K562 (cell line): ENCODE measurements around the gene LPAR6. TPM values are rescaled to one million over a fixed set of nuclear protein-coding genes. Genes with fewer than 3 reads are reported as not detected.

Source experiments
- ATAC-seq: fragments of 200-7000 bp; cut with Tn5 transposase; 3 replicates; pipeline ENCODE4 v1.9.1; 2020; ENCODE audit warnings: moderate library complexity
- BruUV-seq: library from RNA; stranded (reverse); fragments of 400-500 nt; replicated peaks from 2 replicates; lab custom pipeline; 2021; lab: Mats Ljungman, UMichigan
- CTCF ChIA-PET: fragments of 300-600 bp; formaldehyde crosslinking; extraction: SDS; loops from one replicate; lab custom pipeline; 2021; ENCODE audit warnings: low intra/inter-chr PET ratio; lab: Yijun Ruan, JAX
- POLR2A ChIA-PET: fragments of 300-600, 350-650 bp; sonication (Branson Sonifier 250); formaldehyde crosslinking; extraction: SDS; loops from one replicate; lab custom pipeline; 2021; ENCODE audit warnings: antibody characterized with exemption, inconsistent platforms; lab: Yijun Ruan, JAX
- DNase-seq, 4 experiments: peaks; one replicate each; pipeline versions ENCODE4 v3.0.0 to v3.0.0-alpha.2; 2011 to 2018; ENCODE audit warnings: low spot score in 3 of 4, mixed read lengths in 3 of 4; ENCODE audit errors: extremely low read depth in 1 of 4
- FAIRE-seq: peaks from 2 replicates; lab custom pipeline; 2011; peaks lifted over from hg19 to GRCh38; lab: Jason Lieb, UNC
- H2AFZ ChIP-seq: 2 replicates; pipeline ENCODE4 v1.6.0; 2011; ENCODE audit warnings: low read depth, low read length, control low read depth, inconsistent platforms
- H3K27ac ChIP-seq: fragments of 200-600 bp; 3 replicates; pipeline ENCODE4 v1.8.0; 2011; ENCODE audit warnings: low read depth, mild to moderate bottlenecking, control low read depth, inconsistent platforms, low read length, moderate library complexity, mixed read lengths; ENCODE audit errors: extremely low read depth
- H3K27me3 ChIP-seq, 2 experiments: fragments of 300-600 bp in 1 of 2; 2 replicates in 1 of 2; 3 replicates in 1 of 2; pipeline versions ENCODE4 v1.6.0 to v1.8.0; 2011; ENCODE audit warnings: inconsistent platforms in 2 of 2, low read length in 2 of 2, mild to moderate bottlenecking in 1 of 2, mixed read lengths in 1 of 2, moderate library complexity in 1 of 2; ENCODE audit not compliant: control insufficient read depth in 2 of 2, insufficient read depth in 2 of 2
- H3K36me3 ChIP-seq: fragments of 300-600 bp; 3 replicates; pipeline ENCODE4 v1.8.0; 2011; ENCODE audit warnings: mild to moderate bottlenecking, low read length, inconsistent platforms; ENCODE audit not compliant: control insufficient read depth, insufficient read depth
- H3K4me1 ChIP-seq, 2 experiments: fragments of 200-600 bp in 1 of 2; replicated peaks in 1 of 2; 2 replicates in 1 of 2; 3 replicates in 1 of 2; pipeline versions ENCODE4 v1.5.1 to v1.8.0; 2011; ENCODE audit warnings: inconsistent platforms in 2 of 2, low read length in 2 of 2, mild to moderate bottlenecking in 1 of 2, mixed read lengths in 1 of 2, moderate library complexity in 1 of 2; ENCODE audit not compliant: control insufficient read depth in 2 of 2, insufficient read depth in 2 of 2
- H3K4me2 ChIP-seq: 2 replicates; pipeline ENCODE4 v1.6.1; 2011; ENCODE audit warnings: low read length, control low read depth, inconsistent platforms, mixed read lengths; ENCODE audit not compliant: insufficient read depth
- H3K4me3 ChIP-seq: fragments of 200-600 bp; sonication (generic), shearing (Covaris generic); 2 replicates; pipeline ENCODE4 v1.5.1; 2016; ENCODE audit warnings: control low read depth, inconsistent platforms
- H3K79me2 ChIP-seq: fragments of 200-600 bp; 3 replicates; pipeline ENCODE4 v1.8.0; 2011; ENCODE audit warnings: low read length, inconsistent platforms; ENCODE audit not compliant: control insufficient read depth, insufficient read depth
- H3K9ac ChIP-seq, 2 experiments: 2 replicates each; pipeline versions ENCODE4 v1.6.0 to v1.6.1; 2011; ENCODE audit warnings: low read depth in 2 of 2, low read length in 2 of 2, control low read depth in 1 of 2, inconsistent platforms in 1 of 2, mild to moderate bottlenecking in 1 of 2, mixed read lengths in 1 of 2; ENCODE audit not compliant: insufficient read depth in 1 of 2
- H3K9me1 ChIP-seq: one replicate; pipeline ENCODE4 v1.6.0; 2011; ENCODE audit warnings: inconsistent platforms, mild to moderate bottlenecking, low read length, moderate library complexity; ENCODE audit not compliant: control insufficient read depth, insufficient read depth
- H3K9me3 ChIP-seq: replicated peaks from 2 replicates; pipeline ENCODE4 v1.5.1; 2011; ENCODE audit warnings: low read depth, low read length, inconsistent platforms; ENCODE audit not compliant: control insufficient read depth, insufficient read depth
- H4K20me1 ChIP-seq: replicated peaks from 2 replicates; pipeline ENCODE4 v1.6.1; 2011; ENCODE audit warnings: low read length, inconsistent platforms, mixed read lengths; ENCODE audit not compliant: control insufficient read depth, insufficient read depth
- CHAMP1 ChIP-seq: fragments of 450-650 bp; IDR thresholded peaks from 2 replicates; pipeline ENCODE4 v1.6.1; 2016; ENCODE audit warnings: mild to moderate bottlenecking
- HEY1 ChIP-seq: fragments of 250-450 bp; sonication (Bioruptor Pico); IDR thresholded peaks from 2 replicates; pipeline ENCODE4 v1.5.0; 2020; ENCODE audit warnings: mild to moderate bottlenecking, moderate library complexity, borderline replicate concordance
- HMGN3 ChIP-seq: IDR thresholded peaks from 2 replicates; pipeline ENCODE4 v1.6.1; 2011; ENCODE audit warnings: borderline replicate concordance, low read depth, mild to moderate bottlenecking, mixed read lengths, low read length; ENCODE audit not compliant: insufficient read length; ENCODE audit errors: extremely low read depth
- NBN ChIP-seq: fragments of 450-650 bp; IDR thresholded peaks from 2 replicates; pipeline ENCODE4 v1.6.1; 2016; ENCODE audit warnings: low read depth, mild to moderate bottlenecking
- TAF15 ChIP-seq: fragments of 200-400 bp; formaldehyde crosslinking; IDR thresholded peaks from 2 replicates; pipeline ENCODE4 v1.6.1; 2017; ENCODE audit warnings: mild to moderate bottlenecking, low read depth, low read length, moderate library complexity
- TAL1 ChIP-seq: fragments of 450-650 bp; IDR thresholded peaks from 2 replicates; pipeline ENCODE4 v1.6.1; 2016; ENCODE audit warnings: mild to moderate bottlenecking
- ZNF146 ChIP-seq: IDR thresholded peaks from one replicate; pipeline ENCODE4 v1.6.1; 2018; ENCODE audit warnings: missing compliant biosample characterization; ENCODE audit not compliant: unreplicated experiment
- ZNF212 ChIP-seq: fragments of 450-650 bp; formaldehyde crosslinking; IDR thresholded peaks from 2 replicates; pipeline ENCODE4 v1.4.0; 2020; ENCODE audit warnings: mild to moderate bottlenecking
- ZNF224 ChIP-seq: sonication (generic); formaldehyde crosslinking; IDR thresholded peaks from 2 replicates; pipeline ENCODE4 v1.8.0; 2022; ENCODE audit warnings: mild to moderate bottlenecking, missing genetic modification reagents
- ZNF232 ChIP-seq: sonication (generic); formaldehyde crosslinking; IDR thresholded peaks from 2 replicates; pipeline ENCODE4 v1.8.0; 2022; ENCODE audit warnings: mild to moderate bottlenecking, missing genetic modification reagents
- ZNF695 ChIP-seq: fragments of 450-650 bp; formaldehyde crosslinking; IDR thresholded peaks from 2 replicates; pipeline ENCODE4 v1.4.0; 2020; ENCODE audit warnings: mild to moderate bottlenecking, moderate library complexity
- WGBS: fragments of 100-300 bp; shearing (Covaris generic); methylation state at CpG from one replicate; pipeline ENCODE4 v1.1.6; 2016; ENCODE audit warnings: low coverage, mixed read lengths; ENCODE audit not compliant: insufficient coverage; ENCODE audit errors: missing lambda C conversion rate; 5-methylcytosine and 5-hydroxymethylcytosine counted together
- in situ Hi-C: fragments of 300-500 bp; cut with MboI; formaldehyde crosslinking; loops from 4 replicates; pipeline ENCODE4 v1.15.0; 2018; ENCODE audit warnings: inconsistent platforms, mixed read lengths
- intact Hi-C: fragments of 100-400 bp; cut with micrococcal nuclease; formaldehyde crosslinking; loops from 2 replicates; pipeline ENCODE4 v1.14.2; 2022
- polyA plus RNA-seq, 8 experiments: library from polyadenylated mRNA; depleted of rRNA in 4 of 8; stranded (reverse) in 5 of 8; unstranded in 3 of 8; fragments of >200 nt; fragmentation: Nextera tagmentation in 2 of 8; fragmentation: Illumina TruSeq in 1 of 8; extraction: Ambion mirVana in 2 of 8; extraction: Trizol in 1 of 8; gene quantifications; 2 replicates each; pipeline versions ENCODE4 v1.2.1 to v1.2.3, GENCODE V29; 2011 to 2014; ENCODE audit warnings: inconsistent platforms in 1 of 8, missing spikeins in 1 of 8
- total RNA-seq, 7 experiments: library from RNA; depleted of rRNA in 6 of 7; stranded (reverse); fragments of >200 nt in 6 of 7; fragmentation: Illumina TruSeq in 2 of 7; extraction: Trizol in 2 of 7; gene quantifications; 2 replicates each; pipeline versions ENCODE4 v1.2.1 to v1.2.3, GENCODE V29; 2011 to 2021; ENCODE audit warnings: low replicate concordance in 1 of 7

The LPAR6 gene
- total and polyA plus RNA-seq, 9 of the 15 experiments (the other 6 are each of a cell fraction or from before 2014, with no cell fraction given) = 0.04 to 0.14 (median 0.10) TPM; not detected in 5

DNA sequence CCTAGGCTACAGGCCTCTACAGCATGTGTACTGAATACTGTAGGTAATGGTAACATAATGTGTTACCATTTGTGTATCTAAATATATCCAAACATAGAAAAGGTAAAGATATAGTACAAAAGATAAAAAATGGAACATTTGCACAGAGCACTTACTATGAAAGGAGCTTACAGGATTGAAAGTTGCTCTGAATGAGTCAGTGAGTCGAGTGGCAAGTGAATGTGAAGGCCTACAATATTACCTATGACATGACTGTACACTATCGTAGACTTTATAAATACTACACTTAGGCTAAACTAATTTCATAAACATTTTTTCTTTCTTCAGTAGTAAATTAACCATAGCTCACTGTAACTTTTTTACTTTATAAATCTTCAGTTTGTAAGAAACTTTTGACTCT is 35.1 kb downstream of the LPAR6 start:
- in situ Hi-C loops (no loop called here), intact Hi-C loops (no loop called here)
- Histone ChIP-seq H3K79me2 (no peaks in the 10 kb centered on the region), H4K20me1 (no peaks in the 10 kb centered on the region), H3K9me1 (no peaks in the 10 kb centered on the region), H3K27me3 (no peaks in the 10 kb centered on the region), H3K4me1 (no peaks in the 10 kb centered on the region), H3K27ac (no peak overlapping the region), H2AFZ (no peak overlapping the region), H3K36me3 (peaks cover 6% of the 10 kb centered on the region; the same call in 1 of the 3 replicates), H3K4me2 (no peak overlapping the region), H3K9me3 (no peaks in the 10 kb centered on the region), H3K4me3 (no peak overlapping the region), H3K9ac (no peak overlapping the region)
- BruUV-seq = no TSS peak
- ChIA-PET CTCF (no interaction called here), POLR2A (no interaction called here)
- FAIRE-seq (no peak), DNase-seq (no peak), ATAC-seq (no peak)
- WGBS = 90% methylated on average over 2 of the region's 2 CpGs
- no peak for TF ChIP-seq HMGN3
- TF ChIP-seq ZNF224 (CRISPR knock-in tag) = no peak
- TF ChIP-seq TAL1 = no peak
- no peak for TF ChIP-seq ZNF232
- no peak for TF ChIP-seq HEY1 (CRISPR knock-in tag)
- no peak for TF ChIP-seq ZNF212 (CRISPR knock-in tag)
- no peak for TF ChIP-seq ZNF146 (CRISPR knock-in tag)
- TF ChIP-seq NBN = no peak
- no peak for TF ChIP-seq CHAMP1
- no peak for TF ChIP-seq ZNF695
- TF ChIP-seq TAF15 = no peak
